Measurements from ENCODE around the gene DBNL.

DNA sequence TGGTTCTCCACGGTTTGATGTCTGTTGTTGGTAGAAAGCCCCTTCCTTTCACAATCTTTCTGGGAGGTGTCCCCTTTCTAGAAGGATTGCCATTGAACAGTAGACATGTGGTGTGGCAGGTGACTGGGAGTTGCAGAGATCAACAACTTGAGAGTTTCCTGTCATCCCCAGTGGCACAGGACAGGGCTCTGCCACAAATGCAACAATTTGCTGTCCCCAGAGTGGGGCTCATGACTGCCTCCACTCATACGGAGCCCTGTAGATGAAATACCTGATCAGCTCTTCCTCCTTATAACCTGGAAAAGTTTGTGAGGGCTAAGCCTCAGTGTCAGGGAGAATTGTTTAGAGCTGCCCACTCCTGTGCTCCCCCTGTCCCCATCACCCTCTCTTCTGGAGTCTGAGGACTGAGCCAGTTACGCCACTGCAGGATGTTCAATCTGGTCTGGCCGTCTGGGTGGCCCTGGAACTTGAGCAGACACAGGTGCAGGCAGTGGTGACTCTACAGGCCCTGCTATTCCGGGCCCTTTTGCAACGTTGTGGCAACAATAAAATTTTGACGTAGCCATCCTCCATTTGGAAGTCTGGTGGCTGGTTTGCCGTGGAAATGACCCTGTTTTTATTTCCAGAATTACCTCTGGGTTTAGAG lies 6.5 kb downstream of the DBNL start:
- TF ChIP-seq, protein P1, sequence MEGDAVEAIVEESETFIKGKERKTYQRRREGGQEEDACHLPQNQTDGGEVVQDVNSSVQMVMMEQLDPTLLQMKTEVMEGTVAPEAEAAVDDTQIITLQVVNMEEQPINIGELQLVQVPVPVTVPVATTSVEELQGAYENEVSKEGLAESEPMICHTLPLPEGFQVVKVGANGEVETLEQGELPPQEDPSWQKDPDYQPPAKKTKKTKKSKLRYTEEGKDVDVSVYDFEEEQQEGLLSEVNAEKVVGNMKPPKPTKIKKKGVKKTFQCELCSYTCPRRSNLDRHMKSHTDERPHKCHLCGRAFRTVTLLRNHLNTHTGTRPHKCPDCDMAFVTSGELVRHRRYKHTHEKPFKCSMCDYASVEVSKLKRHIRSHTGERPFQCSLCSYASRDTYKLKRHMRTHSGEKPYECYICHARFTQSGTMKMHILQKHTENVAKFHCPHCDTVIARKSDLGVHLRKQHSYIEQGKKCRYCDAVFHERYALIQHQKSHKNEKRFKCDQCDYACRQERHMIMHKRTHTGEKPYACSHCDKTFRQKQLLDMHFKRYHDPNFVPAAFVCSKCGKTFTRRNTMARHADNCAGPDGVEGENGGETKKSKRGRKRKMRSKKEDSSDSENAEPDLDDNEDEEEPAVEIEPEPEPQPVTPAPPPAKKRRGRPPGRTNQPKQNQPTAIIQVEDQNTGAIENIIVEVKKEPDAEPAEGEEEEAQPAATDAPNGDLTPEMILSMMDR (IDR thresholded peaks at IDR 0.05; ENCODE audit: poor library complexity), result no peak
- TF ChIP-seq EZH2 (IDR thresholded peaks at IDR 0.05; ENCODE audit: borderline replicate concordance) (no peak), EZH2phosphoT487 (IDR thresholded peaks at IDR 0.05; ENCODE audit: low read depth, severe bottlenecking, unreplicated experiment) (no peak)
